Heart left ventricle (tissue), 13 donors: ENCODE measurements around the gene CDC42EP1.

ENCODE experiments used
- CTCF ChIP-seq, 12 donors: fragments of 200-600 bp; sonication (generic) in 4 of 12; IDR thresholded peaks; one replicate each; pipeline versions ENCODE4 v1.5.0 to v1.8.0; 2018 to 2022; ENCODE audit warnings: antibody characterized with exemption in 12 of 12, mild to moderate bottlenecking in 5 of 12
- POLR2A ChIP-seq, 2 donors: fragments of 450-650 bp; IDR thresholded peaks; one replicate each; pipeline ENCODE4 v1.6.1; 2017; ENCODE audit warnings: antibody characterized with exemption in 2 of 2, mild to moderate bottlenecking in 2 of 2, moderate library complexity in 2 of 2
- donor health status: ischemic (EF 13 %, LVEDD 7.1; RV severe dilation, severe dysfunction).
- donor health status: DM: no; HTN: yes; CAD: no.
- donor health status: DM: no; HTN: no; CAD: no.
- donor health status: ischemic (EF 25% LVEDD 6.9; RV normal size, moderate dysfunction).
- donor health status: ischemic (EF 25% LVEDD 5.7; RV mildly dilated, moderate dysfunction).
- donor health status: ischemic (EF 35%, LVEDD 5.7; RV mildly dilated, moderate dysfunction).
- donor health status: nonischemic (EF 11% LVEDD 7.7; RV severe dilation, severe dysfunction).
- donor health status: DM: yes; HTN: yes; CAD: no.
- donor health status: PGD.
- donor health status: ischemic (EF 29% LVEDD 5.4; RV normal size, mild dysfunction).
- donor health status: nonischemic (EF 23%, LVEDD 6.1; RV moderate dilation, normal function).

GRCh38 chr22:37618072-37618656, 57.9 kb downstream of the CDC42EP1 start:
- TF ChIP-seq CTCF (IDR thresholded peaks at IDR 0.05), result no peak
- no peak for TF ChIP-seq POLR2A (IDR thresholded peaks at IDR 0.05)
